HG03135 (cell line): ENCODE measurements around the gene MOB1A.
"Not testable (repeated sequence)": the region's sequence is repeated elsewhere in the genome, so short reads cannot be mapped to it uniquely, and the experiment has no call there.

ENCODE experiments used
- ATAC-seq: cut with Tn5 transposase; IDR thresholded peaks from one replicate; pipeline ENCODE4 v1.9.1; 2021; ENCODE audit warnings: mild to moderate bottlenecking, moderate library complexity; ENCODE audit not compliant: unreplicated experiment

The MOB1A gene

DNA sequence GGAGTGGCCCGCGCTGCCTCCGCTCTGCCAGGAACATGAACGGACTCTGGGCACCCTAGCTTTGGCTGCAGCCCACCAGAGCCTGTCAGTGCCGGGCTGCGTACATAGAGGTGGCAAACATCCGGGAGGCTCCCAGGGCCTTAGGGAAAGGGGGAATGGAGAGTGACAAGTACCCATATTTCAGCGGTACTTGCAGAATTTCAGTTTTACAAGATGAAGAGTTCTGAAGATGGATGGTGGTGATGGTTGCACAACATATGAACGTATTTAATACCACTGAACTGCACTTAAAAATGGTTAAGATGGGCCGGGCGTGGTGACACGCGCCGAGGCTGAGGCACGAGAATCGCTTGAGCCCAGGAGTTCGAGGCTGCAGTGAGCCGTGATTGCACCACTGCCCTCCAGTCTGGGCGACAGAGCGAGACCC lies 20.6 kb upstream of the MOB1A start:
- no peak for ATAC-seq

DNA sequence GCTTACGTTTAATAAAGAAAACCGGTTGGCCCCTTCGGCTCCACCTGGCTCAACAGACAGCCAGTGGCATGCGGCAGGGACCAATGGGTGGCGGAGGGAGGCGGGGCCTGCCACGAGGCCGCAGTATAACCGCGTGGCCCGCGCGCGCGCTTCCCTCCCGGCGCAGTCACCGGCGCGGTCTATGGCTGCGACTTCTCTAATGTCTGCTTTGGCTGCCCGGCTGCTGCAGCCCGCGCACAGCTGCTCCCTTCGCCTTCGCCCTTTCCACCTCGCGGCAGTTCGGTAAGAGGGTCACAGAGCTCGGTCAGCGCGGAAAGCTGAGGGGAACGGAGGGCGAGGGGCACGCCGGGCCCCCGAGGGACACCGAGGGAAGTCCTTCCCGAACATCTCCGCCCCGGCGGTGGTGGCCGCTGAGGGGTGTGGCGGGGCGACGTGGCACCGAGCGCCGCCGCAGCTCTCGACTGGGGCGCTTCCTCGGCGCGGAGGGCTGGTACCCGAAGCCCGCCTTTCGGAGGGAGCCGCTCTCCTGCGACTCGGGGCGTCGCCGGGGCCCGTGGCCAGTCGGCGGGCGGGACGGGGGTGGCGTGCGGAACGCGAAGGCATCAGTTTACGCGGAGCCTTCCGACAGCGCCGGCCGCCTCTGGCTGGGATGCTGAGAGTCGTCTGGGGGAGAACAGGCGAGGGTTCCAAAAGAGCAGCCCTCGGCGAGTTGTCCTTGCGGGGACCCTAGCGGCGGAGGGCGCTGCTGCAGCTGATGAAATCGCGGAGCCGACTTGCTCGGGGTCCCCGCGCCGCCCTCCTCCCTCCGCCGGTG lies 20.0 kb upstream of the MOB1A start, which contains the start of gene MTHFD2:
TSS of gene MTHFD2 (plus strand) at position 155 of the 814 bp plus-strand sequence. CDS start at position 182, 27 bp downstream.
- ATAC-seq = peak; percentile 92

DNA sequence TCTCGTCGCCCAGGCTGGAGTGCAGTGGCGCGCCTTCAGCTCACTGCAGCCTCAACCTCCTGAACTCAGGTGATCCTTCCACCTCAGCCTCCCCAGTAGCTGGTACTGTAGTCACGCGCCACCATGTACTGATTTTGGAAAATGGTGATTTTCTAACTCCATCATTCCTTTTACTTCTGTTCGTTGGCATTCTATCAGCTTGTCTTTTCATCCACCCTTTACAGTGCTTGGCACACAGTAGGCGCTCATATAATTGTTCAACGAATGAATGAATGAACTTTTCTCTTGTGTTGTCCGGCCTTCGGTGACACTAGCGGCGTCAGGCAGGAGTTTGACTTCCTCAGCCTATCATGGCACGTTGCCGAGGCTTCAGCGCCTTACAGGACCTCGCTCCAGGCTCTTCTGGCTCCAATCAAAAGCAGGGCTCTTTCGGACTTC lies 19.4 kb upstream of the MOB1A start:
- no peak for ATAC-seq

- no peak for ATAC-seq
These were observed 18.4 kb upstream of the MOB1A start for GRCh38 chr2:74197049-74197448.

GRCh38 chr2:74194799-74195198 lies 16.1 kb upstream of the MOB1A start:
- no peak for ATAC-seq

DNA sequence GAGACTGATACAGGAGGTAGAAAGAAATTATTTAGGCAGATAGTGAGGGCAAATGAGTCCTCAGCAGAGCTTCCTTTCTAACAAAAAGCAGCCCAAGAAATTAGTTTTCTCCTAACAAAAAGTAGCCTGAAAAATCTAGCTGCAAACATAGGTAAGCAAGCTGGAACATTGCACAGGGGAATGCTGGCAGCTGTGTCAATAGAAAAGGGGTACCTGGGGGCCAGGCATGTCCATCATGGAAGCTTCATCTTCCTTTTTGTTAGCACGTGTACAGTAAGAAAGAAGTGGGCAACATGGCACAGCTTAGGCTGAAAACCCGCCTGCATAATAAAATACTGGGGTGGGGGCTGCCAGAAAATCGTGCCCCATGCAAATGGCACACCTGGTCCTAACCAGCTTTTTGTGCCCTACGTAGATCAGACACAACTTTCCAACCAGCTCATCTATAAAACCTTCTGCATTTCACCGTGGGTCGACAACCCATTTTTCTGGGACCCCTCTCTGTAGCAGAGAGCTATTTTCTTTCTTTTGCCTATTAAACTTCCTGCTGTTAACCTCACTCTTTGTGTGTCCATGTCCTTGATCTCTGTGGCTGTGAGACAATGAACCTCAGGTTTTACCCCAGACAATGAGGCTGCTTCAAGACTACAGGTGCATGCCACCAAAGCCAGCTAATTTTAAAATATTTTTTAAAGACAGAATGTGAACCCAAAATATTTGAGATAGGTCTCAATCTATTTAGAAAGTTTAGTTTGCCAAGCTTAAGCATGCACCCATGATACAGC lies 13.1 kb upstream of the MOB1A start:
- no peak for ATAC-seq

GRCh38 chr2:74188696-74189095 lies 10.0 kb upstream of the MOB1A start:
- no peak for ATAC-seq

- no peak for ATAC-seq
These were observed 9.4 kb upstream of the MOB1A start for GRCh38 chr2:74188018-74188601.

- ATAC-seq = not testable (repeated sequence)
These were observed 8.0 kb upstream of the MOB1A start for GRCh38 chr2:74186706-74187105.

DNA sequence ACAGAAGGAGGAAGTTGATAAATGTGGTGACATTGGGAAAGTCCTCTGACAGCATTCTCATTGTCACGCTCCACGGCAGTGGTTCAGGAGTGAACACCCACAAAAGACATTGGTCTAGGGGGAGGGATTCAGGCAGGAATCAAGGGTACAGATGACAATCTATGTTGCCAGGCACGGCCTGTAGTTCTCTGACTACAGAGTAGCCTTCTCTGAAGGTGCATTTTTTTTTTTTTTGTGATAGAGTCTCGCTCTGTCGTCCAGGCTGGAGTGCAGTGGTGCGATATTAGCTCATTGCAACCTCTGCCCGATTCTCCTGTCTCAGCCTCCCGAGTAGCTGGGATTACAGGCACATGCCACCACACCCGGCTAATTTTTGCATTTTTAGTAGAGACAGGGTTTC lies 7.4 kb upstream of the MOB1A start:
- ATAC-seq = peak; percentile 59

- no peak for ATAC-seq
These were observed 5.2 kb upstream of the MOB1A start for GRCh38 chr2:74183878-74184277.

DNA sequence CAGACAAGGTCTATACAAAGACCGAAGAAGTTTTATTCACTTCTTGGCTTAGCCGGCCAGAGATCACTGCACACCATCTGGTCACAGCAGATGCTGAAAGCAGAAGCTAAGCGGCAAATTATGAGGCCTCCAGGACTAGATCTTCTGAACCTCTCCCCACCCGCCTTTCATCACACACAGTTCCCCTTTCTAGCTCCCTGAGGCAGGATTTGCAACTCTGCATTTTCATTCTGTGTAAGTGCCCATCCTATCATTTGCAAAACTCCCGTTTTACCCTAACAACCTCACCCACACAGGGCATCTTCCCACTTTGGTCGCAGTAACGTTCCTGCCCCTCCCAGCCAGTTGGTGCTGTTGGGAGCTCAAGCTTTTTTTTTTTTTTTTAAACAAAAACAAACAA lies 3.1 kb upstream of the MOB1A start:
- ATAC-seq = no peak

DNA sequence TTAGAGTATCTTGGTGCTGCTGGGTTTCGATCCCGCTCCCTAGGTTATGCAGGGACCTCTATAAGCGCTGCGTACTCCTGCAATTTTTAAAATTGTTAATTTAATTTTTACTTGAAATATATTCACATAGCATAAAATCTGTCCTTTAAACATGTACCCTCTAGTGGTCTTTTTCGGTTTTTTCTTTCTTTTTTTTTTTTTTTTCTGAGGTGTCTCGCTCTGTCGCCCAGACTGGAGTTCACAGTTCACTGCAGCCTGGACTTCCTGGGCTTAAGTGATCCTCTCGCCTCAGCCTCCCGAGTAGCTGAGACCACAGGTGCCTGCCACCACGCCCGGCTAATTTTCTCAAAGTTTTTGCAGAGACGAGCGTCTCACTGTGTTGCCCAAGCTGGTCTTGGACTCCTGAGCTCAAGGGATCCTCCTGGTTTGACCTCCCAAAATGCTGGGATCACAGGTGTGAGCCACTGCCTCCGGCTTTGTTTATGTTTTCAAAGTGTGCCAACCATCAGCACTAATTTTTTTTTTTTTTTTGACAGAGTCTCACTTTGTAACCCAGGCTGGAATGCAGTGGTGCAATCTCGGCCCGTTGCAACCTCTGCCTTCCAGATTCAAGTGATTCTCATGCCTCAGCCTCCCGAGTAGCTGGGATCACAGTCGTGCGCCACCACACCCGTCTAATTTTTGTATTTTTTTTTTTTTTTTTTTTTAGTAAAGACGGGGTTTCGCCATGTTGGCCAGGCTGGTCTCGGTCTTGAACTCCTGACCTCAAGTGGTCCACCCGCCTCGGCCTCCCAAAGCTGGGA lies 585 bp upstream of the MOB1A start:
- ATAC-seq = peak; percentile 19

DNA sequence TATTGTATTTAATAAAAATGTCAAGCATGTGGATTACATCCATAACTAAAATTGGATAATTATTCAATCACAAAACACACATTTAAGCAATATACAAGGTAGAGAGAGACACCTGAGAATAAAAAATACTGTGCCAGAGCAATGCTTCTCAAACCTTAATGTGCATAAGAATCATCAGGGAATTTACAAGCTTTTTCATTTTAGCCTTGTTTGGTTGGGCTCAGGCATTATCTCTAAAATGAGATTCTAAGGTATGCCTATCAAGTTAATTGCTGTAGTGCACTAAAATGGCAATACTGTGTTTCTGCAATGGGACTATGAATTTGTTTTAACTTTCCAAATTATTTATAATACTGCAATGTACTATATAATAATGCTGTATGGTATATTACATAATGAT lies 983 bp downstream of the MOB1A start:
- no peak for ATAC-seq

- no peak for ATAC-seq
These were observed 3.8 kb downstream of the MOB1A start for GRCh38 chr2:74174909-74175308.

- ATAC-seq = no peak
These were observed 9.9 kb downstream of the MOB1A start for GRCh38 chr2:74168739-74169138.

DNA sequence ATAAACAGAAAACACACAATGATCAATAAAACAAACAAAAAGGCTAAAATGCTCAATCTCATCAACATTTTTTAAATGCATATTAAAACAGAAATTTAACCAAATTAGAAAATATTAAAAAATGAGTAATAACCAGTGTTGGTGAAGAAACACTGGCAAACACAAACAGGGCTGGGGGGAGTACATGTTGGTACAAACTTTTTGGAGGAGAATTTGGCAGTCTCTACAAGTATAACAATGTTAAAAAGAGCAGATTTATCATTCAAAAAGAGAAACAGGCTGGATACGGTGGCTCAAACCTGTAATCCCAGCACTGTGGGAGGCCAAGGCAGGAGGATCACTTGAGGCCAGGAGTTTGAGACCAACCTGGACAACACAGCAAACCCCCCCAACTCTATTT lies 13.9 kb downstream of the MOB1A start:
- no peak for ATAC-seq

GRCh38 chr2:74162951-74163350 lies 15.7 kb downstream of the MOB1A start:
- no peak for ATAC-seq

GRCh38 chr2:74155830-74156229 lies 22.8 kb downstream of the MOB1A start:
- no peak for ATAC-seq

- no peak for ATAC-seq
These were observed 25.7 kb downstream of the MOB1A start for GRCh38 chr2:74152954-74153353.
